Central memory CD8-positive, alpha-beta T cell (primary cell): ENCODE measurements around the gene NDEL1.

Experiments used
- ATAC-seq: fragments of 150-1000 bp; cut with Tn5 transposase; replicated peaks from 2 replicates; pipeline ENCODE4 v1.10.0; 2022; ENCODE audit warnings: mild to moderate bottlenecking, moderate FRiP score, moderate number of reproducible peaks; ENCODE audit not compliant: poor library complexity, severe bottlenecking; ENCODE audit errors: extremely low read depth
- DNase-seq, 2 donors: peaks; one replicate each; pipeline ENCODE4 v3.0.0; 2021; ENCODE audit warnings: low spot score in 2 of 2
- H3K27ac Mint-ChIP-seq: one replicate; pipeline ENCODE4 v1.8.0; 2022; ENCODE audit warnings: low read depth, mild to moderate bottlenecking, moderate library complexity, mixed read lengths
- H3K27me3 Mint-ChIP-seq: one replicate; pipeline ENCODE4 v1.8.0; 2022; ENCODE audit warnings: mixed read lengths
- H3K36me3 Mint-ChIP-seq: one replicate; pipeline ENCODE4 v1.8.0; 2022; ENCODE audit warnings: mild to moderate bottlenecking, moderate library complexity, mixed read lengths; ENCODE audit not compliant: insufficient read depth
- H3K4me1 Mint-ChIP-seq: one replicate; pipeline ENCODE4 v1.8.0; 2022; ENCODE audit warnings: mixed read lengths
- H3K4me3 Mint-ChIP-seq: one replicate; pipeline ENCODE4 v1.8.0; 2022; ENCODE audit warnings: mild to moderate bottlenecking, moderate library complexity, mixed read lengths
- H3K9me3 Mint-ChIP-seq: one replicate; pipeline ENCODE4 v1.8.0; 2022; ENCODE audit warnings: mixed read lengths

Gene NDEL1

DNA sequence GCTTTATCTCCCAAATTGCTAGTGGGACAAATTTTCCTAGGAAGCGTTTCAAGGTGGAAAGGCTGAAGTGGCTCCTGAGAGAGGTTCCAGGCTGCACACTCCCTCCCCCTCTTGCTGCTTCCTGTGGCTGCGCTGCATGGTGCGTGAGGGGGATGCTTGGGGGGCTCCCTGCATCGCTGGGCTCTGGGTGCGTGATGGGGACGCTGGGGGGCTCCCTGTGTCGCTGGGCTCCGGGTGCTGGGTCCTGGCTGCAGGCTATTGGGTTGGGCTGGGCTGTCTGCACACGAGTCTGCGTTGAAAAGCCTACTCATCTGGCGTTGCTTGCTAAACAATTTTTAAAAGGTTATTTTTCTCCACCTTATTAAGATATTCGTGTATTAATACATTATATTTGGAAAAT, 30.1 kb downstream of the NDEL1 start:
- no peak for ATAC-seq
- no peak for DNase-seq
- Mint-ChIP-seq H3K4me1 (peaks cover 44% of the 10 kb centered on the region), H3K4me3 (no peak overlapping the region), H3K9me3 (no peaks in the 10 kb centered on the region), H3K27ac (no peak overlapping the region), H3K36me3 (peaks cover 61% of the 10 kb centered on the region), H3K27me3 (no peaks in the 10 kb centered on the region)

DNA sequence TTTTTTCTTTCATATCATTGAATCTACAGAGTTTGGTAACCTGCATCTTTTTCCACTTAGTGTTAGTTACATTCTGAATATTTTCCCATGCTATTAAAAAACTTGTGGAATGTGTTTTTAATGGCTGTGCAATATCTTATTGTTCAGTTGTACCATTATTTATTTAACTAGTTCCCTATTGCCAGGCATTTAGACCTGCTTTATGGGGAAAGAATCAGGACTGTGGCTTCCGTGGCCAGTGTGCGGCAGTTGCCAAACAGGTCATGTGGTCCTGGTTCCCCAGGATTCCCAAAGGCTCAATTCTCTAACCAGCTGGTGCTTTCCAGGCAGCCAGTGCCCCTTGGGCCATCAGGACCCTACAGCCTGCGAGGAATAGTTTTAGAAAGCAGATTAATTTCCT, 30.8 kb downstream of the NDEL1 start:
- H3K27ac Mint-ChIP-seq: no peak overlapping the region
- H3K27me3 Mint-ChIP-seq: no peaks in the 10 kb centered on the region
- H3K4me3 Mint-ChIP-seq: no peak overlapping the region
- H3K36me3 Mint-ChIP-seq: peaks cover 59% of the 10 kb centered on the region
- peaks cover 48% of the 10 kb centered on the region for H3K4me1 Mint-ChIP-seq
- DNase-seq (no peak), ATAC-seq (no peak)
- H3K9me3 Mint-ChIP-seq: no peaks in the 10 kb centered on the region

DNA sequence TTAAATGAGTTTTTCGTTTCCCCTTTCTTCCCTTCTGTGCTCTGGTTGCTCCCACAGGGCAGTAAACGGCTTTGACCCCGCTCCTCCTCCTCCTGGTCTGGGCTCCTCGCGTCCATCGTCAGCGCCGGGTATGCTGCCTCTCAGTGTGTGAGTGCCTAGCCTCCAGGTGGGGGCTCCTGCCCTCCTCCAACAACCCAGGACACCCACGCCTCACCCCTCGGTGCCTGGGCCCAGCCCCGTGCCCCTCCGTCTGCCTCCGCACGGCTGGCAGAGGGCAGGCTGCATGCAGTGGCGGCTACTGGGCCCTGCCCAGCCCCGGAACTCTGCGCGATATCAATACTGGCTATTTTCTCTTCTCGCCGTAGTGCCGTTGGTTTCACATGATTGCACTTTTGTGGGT, 31.2 kb downstream of the NDEL1 start:
- Mint-ChIP-seq H3K27me3 (no peaks in the 10 kb centered on the region), H3K36me3 (peaks cover 58% of the 10 kb centered on the region), H3K4me1 (peaks cover 44% of the 10 kb centered on the region), H3K9me3 (no peaks in the 10 kb centered on the region), H3K4me3 (no peak overlapping the region), H3K27ac (no peak overlapping the region)
- no peak for ATAC-seq
- DNase-seq: no peak

DNA sequence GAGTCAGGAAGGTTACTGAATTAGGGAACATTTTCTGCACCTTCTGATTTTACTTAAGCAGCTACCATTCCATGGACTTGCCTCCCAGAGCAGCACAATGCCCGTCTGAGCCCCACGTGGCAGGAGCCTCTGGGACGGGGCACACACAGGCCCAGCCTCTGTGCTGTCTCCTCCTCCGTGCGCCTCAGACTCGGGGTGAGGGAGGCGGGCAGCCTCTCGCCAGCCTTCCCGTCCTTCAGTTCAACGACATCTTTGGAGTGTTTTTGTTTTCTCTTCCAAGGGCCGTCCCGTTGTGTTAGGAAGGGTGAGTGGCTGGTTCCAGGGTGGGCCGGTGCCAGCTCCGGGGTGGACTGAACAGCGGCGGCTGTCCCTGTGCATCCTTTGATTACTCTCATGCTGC, 31.8 kb downstream of the NDEL1 start:
- H3K27me3 Mint-ChIP-seq: no peaks in the 10 kb centered on the region
- no peaks in the 10 kb centered on the region for H3K9me3 Mint-ChIP-seq
- peak overlapping the region; percentile 83 for H3K27ac Mint-ChIP-seq
- no peak overlapping the region for H3K4me3 Mint-ChIP-seq
- DNase-seq (no peak), ATAC-seq (no peak)
- peaks cover 58% of the 10 kb centered on the region for H3K36me3 Mint-ChIP-seq
- H3K4me1 Mint-ChIP-seq: peaks cover 39% of the 10 kb centered on the region

DNA sequence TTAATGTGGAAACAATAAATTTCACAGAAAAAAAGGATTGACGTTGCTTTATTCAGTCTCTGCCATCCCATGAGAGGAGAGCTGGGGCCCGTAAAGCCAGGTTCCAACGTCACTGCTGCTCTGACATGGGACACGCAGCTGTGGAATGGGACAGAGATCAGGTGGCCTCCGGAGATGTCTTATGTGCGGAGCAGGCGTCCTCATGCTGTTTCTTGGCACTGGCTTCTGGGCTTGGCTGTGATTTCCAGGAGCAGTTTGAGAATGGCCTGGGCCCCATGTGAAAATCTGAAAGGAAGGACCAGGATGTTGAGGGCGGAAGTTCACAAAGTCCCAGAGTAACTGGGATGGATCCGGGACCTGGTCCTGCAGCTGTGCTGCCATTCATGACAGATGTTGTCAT, 32.4 kb downstream of the NDEL1 start:
- Mint-ChIP-seq H3K4me3 (no peak overlapping the region), H3K4me1 (peaks cover 37% of the 10 kb centered on the region), H3K27ac (peak overlapping the region; percentile 83), H3K27me3 (no peaks in the 10 kb centered on the region), H3K9me3 (no peaks in the 10 kb centered on the region), H3K36me3 (peaks cover 57% of the 10 kb centered on the region)
- DNase-seq (no peak), ATAC-seq (no peak)

DNA sequence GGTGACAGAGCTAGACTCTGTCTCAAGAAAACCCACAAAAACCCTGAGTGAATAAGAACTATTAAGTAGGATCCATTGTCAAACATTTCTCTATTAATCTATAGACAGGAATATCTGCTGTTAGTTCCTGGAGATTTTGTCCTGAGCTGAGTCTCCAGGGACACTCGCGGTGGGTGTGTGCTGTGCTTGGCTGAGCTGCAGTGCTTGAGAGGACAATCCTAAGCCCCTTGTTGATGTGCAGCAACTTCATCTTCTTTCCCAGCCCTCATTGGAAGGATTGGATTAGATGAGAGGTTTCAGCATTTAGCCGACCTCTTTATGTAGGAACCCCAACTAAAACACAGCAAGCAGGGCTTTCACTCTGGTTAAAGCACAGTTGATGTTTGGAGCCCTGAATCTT, 33.3 kb downstream of the NDEL1 start:
- H3K27me3 Mint-ChIP-seq: no peaks in the 10 kb centered on the region
- no peak for DNase-seq
- peaks cover 29% of the 10 kb centered on the region for H3K4me1 Mint-ChIP-seq
- no peaks in the 10 kb centered on the region for H3K9me3 Mint-ChIP-seq
- no peak overlapping the region for H3K4me3 Mint-ChIP-seq
- no peak overlapping the region for H3K27ac Mint-ChIP-seq
- H3K36me3 Mint-ChIP-seq: peaks cover 58% of the 10 kb centered on the region
- ATAC-seq: no peak

DNA sequence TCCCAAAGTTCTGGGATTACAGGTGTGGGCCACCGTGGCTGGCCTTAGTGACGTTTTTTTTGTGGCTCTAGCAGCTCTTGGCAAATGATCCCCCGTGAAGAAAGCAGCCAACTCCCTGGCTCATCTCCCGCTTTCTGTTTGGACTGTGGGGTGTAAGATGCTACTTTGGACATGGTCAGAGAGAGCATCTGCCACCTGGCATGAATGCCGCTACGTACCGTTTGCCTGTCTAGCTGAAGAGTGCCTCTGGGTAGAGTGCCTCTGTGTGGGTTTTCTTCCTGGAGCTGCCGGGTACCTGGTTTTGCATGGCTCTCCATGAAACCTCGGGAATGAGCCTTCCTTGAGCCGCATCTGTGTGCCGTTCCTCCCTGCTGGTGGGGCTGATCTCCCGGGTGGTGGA, 34.3 kb downstream of the NDEL1 start:
- peaks cover 61% of the 10 kb centered on the region for H3K36me3 Mint-ChIP-seq
- no peak overlapping the region for H3K27ac Mint-ChIP-seq

DNA sequence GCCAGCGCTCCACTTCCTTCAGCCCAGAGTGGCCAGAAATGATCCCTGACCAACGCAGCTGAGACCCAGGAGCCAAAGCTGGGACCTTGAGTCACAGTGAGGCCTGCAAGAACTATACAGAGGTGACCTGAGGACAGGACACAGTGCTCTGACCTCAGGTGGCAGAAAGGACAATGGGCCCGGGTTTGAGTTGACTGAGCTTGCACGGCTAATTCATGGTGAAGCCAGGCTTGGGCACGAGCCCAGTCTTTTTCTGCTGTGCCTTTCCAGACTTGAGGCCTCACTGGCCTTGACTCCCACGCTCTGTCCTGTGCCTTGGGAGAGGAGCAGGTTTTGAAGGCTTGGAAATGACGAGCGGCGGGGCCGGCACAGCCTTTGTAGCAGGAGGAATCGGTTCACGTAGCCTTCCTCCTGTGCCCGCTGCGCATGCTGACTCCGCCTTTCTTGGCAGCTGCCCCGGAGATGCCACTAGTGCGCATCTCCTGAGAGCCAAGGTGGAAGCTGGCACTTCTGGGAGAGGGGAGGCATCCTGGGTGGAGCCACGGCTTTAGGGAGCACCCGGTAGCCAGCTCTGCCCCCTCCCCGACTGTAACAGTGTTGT, 34.9 kb downstream of the NDEL1 start:
- H3K36me3 Mint-ChIP-seq: peaks cover 62% of the 10 kb centered on the region
- DNase-seq: no peak
- H3K9me3 Mint-ChIP-seq: no peaks in the 10 kb centered on the region
- no peak for ATAC-seq
- peaks cover 13% of the 10 kb centered on the region for H3K4me1 Mint-ChIP-seq
- H3K27me3 Mint-ChIP-seq: no peaks in the 10 kb centered on the region
- no peak overlapping the region for H3K4me3 Mint-ChIP-seq
- no peak overlapping the region for H3K27ac Mint-ChIP-seq

More for the DNA sequence above, 34.3 kb downstream of the NDEL1 start:
- H3K4me1 Mint-ChIP-seq: peaks cover 19% of the 10 kb centered on the region
- DNase-seq (no peak), ATAC-seq (no peak)
- no peak overlapping the region for H3K4me3 Mint-ChIP-seq
- H3K9me3 Mint-ChIP-seq: no peaks in the 10 kb centered on the region
- no peaks in the 10 kb centered on the region for H3K27me3 Mint-ChIP-seq

DNA sequence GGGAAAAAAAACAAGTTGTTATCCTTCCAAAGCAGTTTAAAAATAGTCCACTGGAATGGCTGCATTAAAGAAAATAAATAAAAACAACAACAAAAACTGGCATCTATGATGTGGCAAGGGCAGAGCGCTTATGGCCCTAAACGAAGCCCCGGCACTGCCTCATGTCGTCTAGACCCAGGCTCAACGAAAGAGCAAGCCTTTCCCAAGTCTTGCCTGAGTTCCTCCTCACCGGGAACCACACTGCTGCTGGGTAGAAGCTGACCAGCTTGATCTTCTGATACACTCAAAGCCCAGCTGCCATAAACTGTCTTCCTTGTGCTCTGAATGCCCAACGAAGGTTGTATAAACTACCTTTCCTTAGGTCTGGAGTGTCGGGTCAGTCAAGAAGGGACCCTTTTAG, 37.0 kb downstream of the NDEL1 start:
- Mint-ChIP-seq H3K36me3 (peaks cover 55% of the 10 kb centered on the region), H3K27me3 (no peaks in the 10 kb centered on the region), H3K27ac (no peak overlapping the region), H3K4me3 (no peak overlapping the region), H3K4me1 (peaks cover 5% of the 10 kb centered on the region), H3K9me3 (no peaks in the 10 kb centered on the region)
- DNase-seq (no peak), ATAC-seq (no peak)

DNA sequence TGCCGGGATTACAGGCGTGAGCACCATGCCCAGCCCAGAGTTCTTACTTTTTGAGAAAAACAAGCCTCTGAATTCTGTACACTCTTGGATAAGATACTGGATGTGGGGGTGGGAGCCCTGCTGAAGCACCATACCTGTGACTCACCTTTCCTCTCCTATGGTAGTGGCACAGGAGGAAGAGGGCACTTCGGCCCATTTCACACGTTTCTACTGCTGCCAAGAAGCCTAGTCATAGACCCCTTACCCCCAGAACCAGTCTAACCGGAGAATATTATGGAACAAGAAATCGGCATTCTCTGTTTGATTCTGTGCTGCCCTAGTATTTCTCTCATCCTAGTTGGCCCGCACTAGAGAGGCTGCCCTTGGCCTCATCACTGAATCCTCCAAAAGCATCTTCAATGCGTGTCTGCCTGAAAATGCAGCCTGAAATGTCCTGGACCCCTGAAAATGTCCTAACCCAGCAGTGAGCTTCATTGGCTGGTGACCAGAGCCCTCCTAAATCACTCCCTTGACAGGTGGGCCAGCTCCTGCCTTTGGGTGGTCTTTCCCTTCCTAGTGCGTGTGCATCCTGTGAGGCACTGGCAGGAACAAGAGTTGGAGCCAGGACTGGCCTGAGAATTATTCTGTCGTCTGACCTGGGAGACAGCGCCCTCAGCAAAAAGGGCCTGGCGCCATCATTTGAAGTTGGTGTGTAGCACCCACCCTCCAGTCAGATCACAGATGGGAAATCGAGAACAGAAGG, 37.9 kb downstream of the NDEL1 start:
- ATAC-seq (no peak), DNase-seq (no peak)
- Mint-ChIP-seq H3K4me3 (no peak overlapping the region), H3K27ac (no peak overlapping the region), H3K9me3 (no peaks in the 10 kb centered on the region), H3K36me3 (peaks cover 48% of the 10 kb centered on the region), H3K4me1 (peaks cover 5% of the 10 kb centered on the region), H3K27me3 (no peaks in the 10 kb centered on the region)

DNA sequence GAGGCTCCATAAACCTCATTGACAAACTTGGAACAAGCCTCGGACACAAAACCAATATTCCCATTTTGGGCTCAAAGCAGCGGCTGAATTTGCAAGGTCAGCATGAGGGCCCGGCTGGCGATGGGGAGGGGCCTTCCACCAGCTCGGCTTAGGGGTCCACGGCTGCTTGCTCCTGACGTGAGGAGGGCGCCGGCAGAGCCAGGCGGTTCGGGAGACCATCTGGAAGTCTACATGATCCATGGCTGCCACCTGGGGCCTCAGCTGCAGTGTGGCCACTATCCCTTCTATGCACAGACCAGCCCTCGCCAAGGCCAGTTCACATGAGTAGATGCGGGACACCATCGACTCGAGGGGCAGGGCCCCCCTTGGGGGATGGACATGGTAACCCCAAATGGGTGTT, 39.1 kb downstream of the NDEL1 start:
- Mint-ChIP-seq H3K4me1 (peaks cover 7% of the 10 kb centered on the region), H3K9me3 (no peaks in the 10 kb centered on the region), H3K36me3 (peaks cover 47% of the 10 kb centered on the region), H3K4me3 (no peak overlapping the region), H3K27me3 (no peaks in the 10 kb centered on the region), H3K27ac (peak overlapping the region; percentile 38)
- ATAC-seq (no peak), DNase-seq (no peak)

DNA sequence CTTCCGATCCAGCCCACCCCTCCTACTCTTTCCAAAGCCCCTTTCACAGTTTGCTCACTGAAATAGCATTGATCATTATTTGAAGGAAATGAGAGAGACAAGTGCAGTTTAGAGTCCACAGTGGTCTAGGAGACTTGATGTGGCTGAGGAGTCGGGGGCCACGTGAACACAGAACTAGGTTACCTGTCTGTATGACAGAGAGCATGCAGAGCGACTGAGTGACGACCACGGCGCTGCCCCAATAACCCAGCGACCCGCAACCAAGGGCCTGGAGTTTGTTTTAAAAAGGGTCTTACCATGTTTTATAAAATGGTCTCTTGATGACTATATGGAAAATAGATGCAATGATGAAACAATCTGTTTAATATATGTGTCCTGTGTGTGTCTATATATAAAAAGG, 39.5 kb downstream of the NDEL1 start:
- Mint-ChIP-seq H3K36me3 (peaks cover 47% of the 10 kb centered on the region), H3K4me1 (peaks cover 9% of the 10 kb centered on the region), H3K9me3 (no peaks in the 10 kb centered on the region), H3K27me3 (no peaks in the 10 kb centered on the region), H3K27ac (peak overlapping the region; percentile 38), H3K4me3 (no peak overlapping the region)
- DNase-seq: no peak
- no peak for ATAC-seq

DNA sequence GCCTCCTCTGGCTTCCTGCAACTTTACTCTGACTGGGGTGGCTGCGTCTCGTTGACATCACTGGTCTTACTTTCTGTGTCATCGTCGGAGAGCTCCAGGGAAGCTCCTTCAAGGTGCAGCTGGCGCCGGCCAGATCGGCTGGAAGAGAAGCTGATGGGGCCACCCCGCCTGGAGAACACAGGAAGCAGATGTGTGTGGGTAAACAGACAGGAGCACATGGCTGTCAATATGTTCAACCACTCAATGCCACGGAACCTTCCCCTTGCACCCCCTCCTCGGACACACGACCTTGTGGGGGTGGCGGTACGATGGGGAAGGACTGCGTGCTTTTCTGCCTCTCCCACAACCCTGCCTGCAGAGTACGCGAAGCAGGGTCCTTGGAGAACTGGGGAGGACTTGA, 40.1 kb downstream of the NDEL1 start:
- H3K27ac Mint-ChIP-seq: no peak overlapping the region
- ATAC-seq (no peak), DNase-seq (no peak)
- peaks cover 9% of the 10 kb centered on the region for H3K4me1 Mint-ChIP-seq
- no peaks in the 10 kb centered on the region for H3K27me3 Mint-ChIP-seq
- no peak overlapping the region for H3K4me3 Mint-ChIP-seq
- no peaks in the 10 kb centered on the region for H3K9me3 Mint-ChIP-seq
- peaks cover 48% of the 10 kb centered on the region for H3K36me3 Mint-ChIP-seq
